SK-N-SH (cell line): Measurements from ENCODE around the gene WDR47. TPM values are rescaled to one million over a fixed set of nuclear protein-coding genes. Genes with fewer than 3 reads are reported as not detected.
"Not testable (repeated sequence)": the region's sequence is repeated elsewhere in the genome, so short reads cannot be mapped to it uniquely, and the experiment has no call there.

Source experiments
- CTCF ChIA-PET: fragments of 300-600, 350-600 bp; formaldehyde crosslinking; extraction: SDS; loops from one replicate; lab custom pipeline; 2021; lab: Yijun Ruan, JAX
- POLR2A ChIA-PET: fragments of 350-600 bp; sonication (Branson Sonifier 250); formaldehyde crosslinking; extraction: SDS; loops from one replicate; lab custom pipeline; 2020; ENCODE audit warnings: antibody characterized with exemption, inconsistent platforms; lab: Yijun Ruan, JAX
- DNase-seq: peaks from one replicate; pipeline ENCODE4 v3.0.0; 2012
- H2AFZ ChIP-seq: fragments of 200-600 bp; sonication (generic); 2 replicates; pipeline ENCODE4 v1.8.1; 2016; ENCODE audit warnings: antibody characterized with exemption, mild to moderate bottlenecking, low read depth
- H3F3A ChIP-seq: fragments of 200-600 bp; sonication (generic); replicated peaks from 2 replicates; pipeline ENCODE3; 2016; ENCODE audit warnings: antibody characterized with exemption, mild to moderate bottlenecking; ENCODE audit not compliant: insufficient read depth
- H3K27ac ChIP-seq, 2 experiments: fragments of 200-500 bp in 1 of 2; fragments of 200-600 bp in 1 of 2; sonication (Bioruptor generic) in 1 of 2; sonication (generic), shearing (Covaris generic) in 1 of 2; 2 replicates each; pipeline versions ENCODE4 v1.5.1 to v1.6.1; 2014 to 2016; ENCODE audit warnings: low read depth in 2 of 2, inconsistent platforms in 1 of 2, low read length in 1 of 2, mild to moderate bottlenecking in 1 of 2, mixed read lengths in 1 of 2
- H3K27me3 ChIP-seq: fragments of 200-600 bp; sonication (generic), shearing (Covaris generic); 2 replicates; pipeline ENCODE4 v1.6.1; 2016; ENCODE audit warnings: mixed run types; ENCODE audit not compliant: insufficient read depth
- H3K36me3 ChIP-seq, 2 experiments: fragments of 200-500 bp in 1 of 2; fragments of 200-600 bp in 1 of 2; sonication (Bioruptor generic) in 1 of 2; sonication (generic) in 1 of 2; replicated peaks in 1 of 2; 2 replicates each; pipeline versions ENCODE3 to v1.5.1; 2014 to 2016; ENCODE audit warnings: low read length in 1 of 2, mild to moderate bottlenecking in 1 of 2; ENCODE audit not compliant: insufficient read depth in 2 of 2, control insufficient read depth in 1 of 2
- H3K4me1 ChIP-seq, 2 experiments: fragments of 200-500 bp in 1 of 2; fragments of 200-600 bp in 1 of 2; sonication (Bioruptor generic) in 1 of 2; sonication (generic), shearing (Covaris generic) in 1 of 2; 2 replicates each; pipeline versions ENCODE4 v1.5.1 to v1.6.1; 2014 to 2016; ENCODE audit warnings: low read depth in 1 of 2, low read length in 1 of 2, mixed run types in 1 of 2; ENCODE audit not compliant: insufficient read depth in 2 of 2, control insufficient read depth in 1 of 2
- H3K4me2 ChIP-seq: fragments of 200-600 bp; sonication (generic), shearing (Covaris generic); 2 replicates; pipeline ENCODE4 v1.6.1; 2017; ENCODE audit warnings: mixed run types
- H3K4me3 ChIP-seq, 2 experiments: fragments of 200-500 bp in 1 of 2; fragments of 200-600 bp in 1 of 2; sonication (Bioruptor generic) in 1 of 2; sonication (generic), shearing (Covaris generic) in 1 of 2; 2 replicates each; pipeline versions ENCODE4 v1.5.1 to v1.8.1; 2014 to 2016; ENCODE audit warnings: low read depth in 2 of 2, inconsistent platforms in 1 of 2, low read length in 1 of 2, mild to moderate bottlenecking in 1 of 2, mixed read lengths in 1 of 2, moderate library complexity in 1 of 2
- H3K79me2 ChIP-seq: fragments of 200-600 bp; sonication (generic); 2 replicates; pipeline ENCODE4 v1.8.1; 2017; ENCODE audit warnings: mild to moderate bottlenecking; ENCODE audit not compliant: insufficient read depth
- H3K9ac ChIP-seq: fragments of 200-600 bp; sonication (generic); 2 replicates; pipeline ENCODE4 v1.6.1; 2017; ENCODE audit warnings: mixed run types
- H3K9me2 ChIP-seq: fragments of 200-600 bp; sonication (generic); 2 replicates; pipeline ENCODE4 v1.6.1; 2017; ENCODE audit warnings: mixed run types
- H3K9me3 ChIP-seq: fragments of 200-600 bp; sonication (generic); 2 replicates; pipeline ENCODE4 v1.6.1; 2017; ENCODE audit warnings: mixed run types, mild to moderate bottlenecking, moderate library complexity
- H4K20me1 ChIP-seq: fragments of 200-600 bp; sonication (generic); 2 replicates; pipeline ENCODE4 v1.6.1; 2017; ENCODE audit warnings: mild to moderate bottlenecking, mixed run types; ENCODE audit not compliant: insufficient read depth
- FOXM1 ChIP-seq: IDR thresholded peaks from 2 replicates; pipeline ENCODE4 v1.4.0; 2012; ENCODE audit warnings: low read depth, mild to moderate bottlenecking
- GATA2 ChIP-seq: sonication (generic); formaldehyde crosslinking; IDR thresholded peaks from 2 replicates; pipeline ENCODE4 v1.5.0; 2020; ENCODE audit warnings: mild to moderate bottlenecking, missing genetic modification reagents
- MXI1 ChIP-seq: IDR thresholded peaks from 2 replicates; pipeline ENCODE4 v1.6.1; 2012; ENCODE audit warnings: mild to moderate bottlenecking, low read depth, low read length, improper control_type of control experiment
- POLR2AphosphoS5 ChIP-seq: IDR thresholded peaks from 2 replicates; pipeline ENCODE4 v1.6.1; 2012; ENCODE audit warnings: low read depth, low read length
- RAD21 ChIP-seq: IDR thresholded peaks from 2 replicates; pipeline ENCODE4 v1.6.1; 2012; ENCODE audit warnings: mild to moderate bottlenecking, low read length
- RFX5 ChIP-seq: IDR thresholded peaks from 2 replicates; pipeline ENCODE4 v1.6.1; 2012; ENCODE audit warnings: mild to moderate bottlenecking, improper control_type of control experiment, low read length
- WGBS: methylation state at CpG from one replicate; pipeline ENCODE4 v1.1.6; 2017; ENCODE audit warnings: low lambda C conversion rate; 5-methylcytosine and 5-hydroxymethylcytosine counted together
- polyA plus RNA-seq, 3 experiments: library from polyadenylated mRNA; depleted of rRNA; stranded (reverse); fragments of >200 nt; gene quantifications; 2 replicates each; pipeline ENCODE4 v1.2.3, GENCODE V29; 2012
- TF ChIP-seq, protein P1 (sequence below): fragments of 200-600 bp; sonication (generic); IDR thresholded peaks from 2 replicates; pipeline ENCODE4 v1.6.1; 2017; ENCODE audit warnings: antibody characterized with exemption, mild to moderate bottlenecking, moderate library complexity

Gene WDR47
- polyA plus RNA-seq, 1 of the 3 experiments (the other 2 are of a cell fraction), result 7.9 TPM

DNA sequence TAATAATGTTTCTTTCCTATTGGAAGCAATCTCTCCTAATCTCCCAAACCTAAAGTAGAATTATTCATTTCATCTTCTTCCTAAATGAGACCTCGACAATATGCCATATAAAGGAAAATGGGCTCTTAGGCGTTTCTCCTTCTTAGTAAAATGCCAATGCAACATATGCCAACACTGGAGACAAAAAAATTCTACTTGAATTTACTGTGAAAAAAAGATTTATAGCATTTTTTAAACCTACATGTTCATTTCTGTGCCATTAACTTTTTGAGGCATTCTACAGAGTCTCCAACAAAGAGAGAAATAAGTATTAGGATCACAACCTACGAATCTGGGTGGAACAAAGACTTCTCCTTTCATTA, 1.3 kb downstream of the WDR47 start:
- ChIA-PET CTCF (no interaction called here), POLR2A (no interaction called here)
- Histone ChIP-seq H3K27ac (peak overlapping the region; percentile 61 to 71), H3K79me2 (peaks cover 62% of the 10 kb centered on the region), H3K9me2 (no peaks in the 10 kb centered on the region), H3K36me3 (no peaks in the 10 kb centered on the region), H3K27me3 (no peaks in the 10 kb centered on the region), H3K4me3 (peak overlapping the region; percentile 79 to 99), H3K9ac (peak overlapping the region; percentile 89), H3K4me2 (peak overlapping the region; percentile 96), H2AFZ (peak overlapping the region; percentile 83), H3K9me3 (no peaks in the 10 kb centered on the region), H3F3A (peaks cover 3% of the 10 kb centered on the region), H3K4me1 (no peaks in the 10 kb centered on the region; a peak in 1 of 4 replicates), H4K20me1 (no peaks in the 10 kb centered on the region)
- 2% methylated on average over 3 of the region's 3 CpGs for WGBS
- no peak for DNase-seq
- no peak for TF ChIP-seq POLR2AphosphoS5
- TF ChIP-seq RAD21, result no peak
- TF ChIP-seq GATA2 (CRISPR knock-in tag), result no peak
- no peak for TF ChIP-seq RFX5

DNA sequence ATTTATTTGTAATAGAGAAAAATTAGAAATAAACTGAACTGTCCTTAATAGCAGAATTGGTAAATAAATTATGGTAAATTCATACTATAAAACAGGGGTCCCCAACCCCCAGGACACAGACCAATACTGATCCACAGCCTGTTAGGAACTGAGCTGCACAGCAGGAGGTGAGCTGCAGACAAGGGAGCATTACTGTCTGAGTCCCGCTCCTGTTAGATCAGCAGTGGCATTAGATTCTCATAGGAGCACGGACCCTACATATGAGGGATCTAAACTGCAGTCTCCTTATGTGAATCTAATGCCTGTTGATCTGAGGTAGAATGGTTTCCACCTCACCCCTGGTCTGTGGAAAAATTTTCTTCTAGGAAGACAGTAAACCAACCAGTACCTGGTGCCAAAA, 7.5 kb downstream of the WDR47 start:
- Histone ChIP-seq H3K4me2 (no peak overlapping the region), H3K36me3 (peaks cover 0 to 3% of the 10 kb centered on the region in 2 experiments), H3K79me2 (peaks cover 89% of the 10 kb centered on the region), H3K27ac (no peak overlapping the region), H3K9me3 (no peaks in the 10 kb centered on the region), H3K4me1 (peaks cover 0 to 4% of the 10 kb centered on the region in 2 experiments; a peak in 2 of 4 replicates), H3K9ac (no peak overlapping the region), H3K9me2 (no peaks in the 10 kb centered on the region), H3K4me3 (no peak overlapping the region), H2AFZ (no peak overlapping the region), H3F3A (no peaks in the 10 kb centered on the region), H4K20me1 (peaks cover 18% of the 10 kb centered on the region; the same call in 1 of the 2 replicates), H3K27me3 (no peaks in the 10 kb centered on the region)
- ChIA-PET POLR2A (no interaction called here), CTCF (interaction anchor here (1.4 kb wide), 1 partner anchor 66 kb away, joined by 4 read pairs; no protein-coding TSS in a partner anchor)
- DNase-seq, result no peak
- no peak for TF ChIP-seq MXI1
- WGBS, result 86% methylated on average over 1 of the region's 2 CpGs

DNA sequence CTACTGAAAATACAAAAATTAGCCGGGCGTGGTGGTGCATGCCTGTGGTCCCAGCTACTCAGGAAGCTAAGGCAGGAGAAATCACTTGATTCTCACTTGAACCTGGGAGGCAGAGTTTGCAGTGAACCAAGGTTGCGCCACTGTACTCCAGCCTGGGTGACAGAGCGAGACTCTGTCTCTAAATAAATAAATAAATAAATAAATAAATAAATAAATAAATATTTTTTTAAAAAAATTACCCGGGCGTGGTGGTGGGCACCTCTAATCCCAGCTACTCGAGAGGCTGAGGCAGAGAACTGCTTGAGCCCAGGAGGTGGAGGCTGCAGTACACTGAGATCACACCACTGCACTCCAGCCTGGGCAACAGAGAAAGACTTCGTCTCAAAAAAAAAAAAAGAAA, 12.4 kb downstream of the WDR47 start:
- H3K9me3 ChIP-seq, H3K27me3 ChIP-seq, DNase-seq, H3K4me2 ChIP-seq, H3K4me1 ChIP-seq, CTCF ChIA-PET, H3K9ac ChIP-seq, H3K27ac ChIP-seq, H3K4me3 ChIP-seq, H3F3A ChIP-seq, H3K9me2 ChIP-seq, H3K36me3 ChIP-seq, H2AFZ ChIP-seq: not testable (repeated sequence)
- Histone ChIP-seq H3K79me2 (peaks cover 88% of the 10 kb centered on the region), H4K20me1 (peaks cover 29% of the 10 kb centered on the region)
- 93% methylated on average over 8 of the region's 8 CpGs for WGBS
- POLR2A ChIA-PET, result interaction anchor here (0.6 to 1.1 kb wide), 2 partner anchors 46 to 47 kb away, joined by 3 read pairs; partner anchors contain the start of gene TAF13

DNA sequence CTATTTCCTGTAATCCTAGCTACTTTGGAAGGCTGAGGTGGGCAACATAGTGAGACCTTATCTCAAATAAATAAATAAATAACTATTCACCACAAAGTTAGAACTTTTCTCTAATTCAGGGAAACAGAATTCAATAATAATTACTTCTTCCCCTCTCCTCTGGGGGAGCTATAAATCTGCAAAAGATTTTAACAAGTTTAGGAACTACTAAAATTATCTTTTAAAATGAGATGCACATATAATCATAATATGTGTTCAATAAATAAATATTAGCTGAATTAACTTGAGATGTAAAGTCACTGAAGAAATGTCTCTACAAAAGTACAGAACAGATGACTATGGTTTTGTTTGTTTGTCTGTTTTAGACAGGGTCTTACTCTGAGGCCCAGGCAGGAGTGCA, 14.1 kb downstream of the WDR47 start:
- H2AFZ ChIP-seq, result no peak overlapping the region
- POLR2A ChIA-PET, result no interaction called here

More for the DNA sequence above, 14.1 kb downstream of the WDR47 start:
- Histone ChIP-seq H3K36me3 (peaks cover 0 to 12% of the 10 kb centered on the region in 2 experiments), H4K20me1 (peaks cover 20% of the 10 kb centered on the region), H3K4me3 (no peak overlapping the region), H3K4me2 (no peak overlapping the region), H3K9me3 (no peaks in the 10 kb centered on the region), H3K27ac (no peak overlapping the region), H3K4me1 (peaks cover 0 to 4% of the 10 kb centered on the region in 2 experiments; a peak in 2 of 4 replicates), H3K27me3 (no peaks in the 10 kb centered on the region), H3K9me2 (no peaks in the 10 kb centered on the region), H3K9ac (no peak overlapping the region), H3K79me2 (peaks cover 80% of the 10 kb centered on the region), H3F3A (peaks cover 5% of the 10 kb centered on the region)
- TF ChIP-seq, protein P1, sequence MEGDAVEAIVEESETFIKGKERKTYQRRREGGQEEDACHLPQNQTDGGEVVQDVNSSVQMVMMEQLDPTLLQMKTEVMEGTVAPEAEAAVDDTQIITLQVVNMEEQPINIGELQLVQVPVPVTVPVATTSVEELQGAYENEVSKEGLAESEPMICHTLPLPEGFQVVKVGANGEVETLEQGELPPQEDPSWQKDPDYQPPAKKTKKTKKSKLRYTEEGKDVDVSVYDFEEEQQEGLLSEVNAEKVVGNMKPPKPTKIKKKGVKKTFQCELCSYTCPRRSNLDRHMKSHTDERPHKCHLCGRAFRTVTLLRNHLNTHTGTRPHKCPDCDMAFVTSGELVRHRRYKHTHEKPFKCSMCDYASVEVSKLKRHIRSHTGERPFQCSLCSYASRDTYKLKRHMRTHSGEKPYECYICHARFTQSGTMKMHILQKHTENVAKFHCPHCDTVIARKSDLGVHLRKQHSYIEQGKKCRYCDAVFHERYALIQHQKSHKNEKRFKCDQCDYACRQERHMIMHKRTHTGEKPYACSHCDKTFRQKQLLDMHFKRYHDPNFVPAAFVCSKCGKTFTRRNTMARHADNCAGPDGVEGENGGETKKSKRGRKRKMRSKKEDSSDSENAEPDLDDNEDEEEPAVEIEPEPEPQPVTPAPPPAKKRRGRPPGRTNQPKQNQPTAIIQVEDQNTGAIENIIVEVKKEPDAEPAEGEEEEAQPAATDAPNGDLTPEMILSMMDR, result peak; percentile 53
- TF ChIP-seq FOXM1, result no peak
- CTCF ChIA-PET, result interaction anchor here (0.8 to 1.7 kb wide), 7 partner anchors 9 to 85 kb away, joined by 3 to 5 read pairs (median 3); a partner anchor contains a TSS
- no peak for DNase-seq
